B cell (primary cell): Measurements from ENCODE around the gene ZNF425. TPM values are rescaled to one million over a fixed set of nuclear protein-coding genes. Genes with fewer than 3 reads are reported as not detected.

Experiments used
- ATAC-seq: fragments of 200-7000 bp; cut with Tn5 transposase; one replicate; pipeline ENCODE4 v1.10.0; 2021; ENCODE audit warnings: low read depth, mild to moderate bottlenecking, moderate number of reproducible peaks, moderate library complexity
- CTCF ChIA-PET: fragments of 350-600 bp; sonication (Branson Sonifier 250); formaldehyde crosslinking; loops from one replicate; lab custom pipeline; 2021; ENCODE audit warnings: antibody characterized with exemption, inconsistent platforms; lab: Charles Lee
- POLR2A ChIA-PET: fragments of 350-600 bp; sonication (Branson Sonifier 250); formaldehyde crosslinking; loops from one replicate; lab custom pipeline; 2021; ENCODE audit warnings: antibody characterized with exemption; lab: Charles Lee
- DNase-seq: peaks from one replicate; pipeline ENCODE4 v3.0.0; 2013
- H2AFZ ChIP-seq: 2 replicates; pipeline ENCODE4 v1.6.1; 2012; ENCODE audit warnings: mild to moderate bottlenecking, low read depth, low read length; ENCODE audit not compliant: insufficient read depth, poor library complexity, severe bottlenecking
- H3K27ac ChIP-seq, 2 donors: 1 replicate in 1 of 2; 2 replicates in 1 of 2; pipeline ENCODE4 v1.5.1; 2012 to 2013; ENCODE audit warnings: low read length in 2 of 2, mild to moderate bottlenecking in 2 of 2, moderate library complexity in 1 of 2
- H3K27me3 ChIP-seq, 4 experiments: fragments of 200-600 bp in 1 of 4; sonication (generic) in 1 of 4; replicated peaks in 1 of 4; 1 replicate in 2 of 4; 2 replicates in 2 of 4; pipeline versions ENCODE4 v1.6.1 to v1.7.0; 2013 to 2016; ENCODE audit warnings: low read length in 3 of 4, mild to moderate bottlenecking in 2 of 4, mixed read lengths in 1 of 4, moderate library complexity in 1 of 4; ENCODE audit not compliant: insufficient read depth in 4 of 4, control insufficient read depth in 3 of 4; ENCODE audit errors: control extremely low read depth in 1 of 4
- H3K36me3 ChIP-seq, 2 experiments: replicated peaks in 1 of 2; 1 replicate in 1 of 2; 2 replicates in 1 of 2; pipeline versions ENCODE4 v1.6.1 to v1.7.1; 2013; ENCODE audit warnings: low read length in 1 of 2; ENCODE audit not compliant: insufficient read depth in 2 of 2, control insufficient read depth in 1 of 2; ENCODE audit errors: control extremely low read depth in 1 of 2, extremely low read depth in 1 of 2
- H3K4me1 ChIP-seq, 2 donors: fragments of 200-600 bp in 1 of 2; sonication (generic) in 1 of 2; 1 replicate in 1 of 2; 2 replicates in 1 of 2; pipeline versions ENCODE4 v1.5.1 to v1.6.1; 2013 to 2017; ENCODE audit warnings: low read length in 2 of 2; ENCODE audit not compliant: control insufficient read depth in 2 of 2, insufficient read depth in 2 of 2
- H3K4me2 ChIP-seq: replicated peaks from 2 replicates; pipeline ENCODE3; 2012; ENCODE audit warnings: mild to moderate bottlenecking, low read depth, low read length; ENCODE audit not compliant: poor library complexity, severe bottlenecking
- H3K4me3 ChIP-seq, 5 experiments: fragments of 200-600 bp in 1 of 5; sonication (generic) in 1 of 5; 1 replicate in 3 of 5; 2 replicates in 2 of 5; pipeline versions ENCODE4 v1.5.1 to v1.7.0; 2011 to 2016; ENCODE audit warnings: low read length in 4 of 5, mild to moderate bottlenecking in 4 of 5, low read depth in 2 of 5, control low read depth in 1 of 5, moderate library complexity in 1 of 5; ENCODE audit not compliant: insufficient read depth in 1 of 5; ENCODE audit errors: control extremely low read depth in 1 of 5, extremely low read depth in 1 of 5
- H3K79me2 ChIP-seq: fragments of 200-600 bp; sonication (generic); one replicate; pipeline ENCODE4 v1.6.0; 2016; ENCODE audit warnings: low read length; ENCODE audit not compliant: control insufficient read depth, insufficient read depth
- H3K9ac ChIP-seq: fragments of 200-600 bp; sonication (generic); 2 replicates; pipeline ENCODE4 v1.6.1; 2017; ENCODE audit warnings: mild to moderate bottlenecking, low read length, moderate library complexity
- H3K9me3 ChIP-seq, 3 donors: one replicate each; pipeline versions ENCODE4 v1.6.1 to v1.7.1; 2013; ENCODE audit warnings: low read length in 2 of 3; ENCODE audit not compliant: control insufficient read depth in 2 of 3, insufficient read depth in 1 of 3; ENCODE audit errors: control extremely low read depth in 1 of 3
- H4K20me1 ChIP-seq: 2 replicates; pipeline ENCODE4 v1.6.0; 2012; ENCODE audit warnings: mild to moderate bottlenecking, low read length; ENCODE audit not compliant: insufficient read depth, control insufficient read depth, poor library complexity, severe bottlenecking
- H3K27ac Mint-ChIP-seq: one replicate; pipeline ENCODE4 v1.8.0; 2021; ENCODE audit warnings: mixed read lengths
- H3K27me3 Mint-ChIP-seq: one replicate; pipeline ENCODE4 v1.8.0; 2021; ENCODE audit warnings: mixed read lengths
- H3K4me1 Mint-ChIP-seq: one replicate; pipeline ENCODE4 v1.8.0; 2021; ENCODE audit warnings: mixed read lengths
- H3K4me3 Mint-ChIP-seq: one replicate; pipeline ENCODE4 v1.8.0; 2021; ENCODE audit warnings: mixed read lengths
- H3K9me3 Mint-ChIP-seq: one replicate; pipeline ENCODE4 v1.8.0; 2022; ENCODE audit warnings: mixed read lengths; ENCODE audit not compliant: insufficient read depth
- EZH2 ChIP-seq: IDR thresholded peaks from 2 replicates; pipeline ENCODE4 v1.6.1; 2012; ENCODE audit warnings: borderline replicate concordance, low read depth, mild to moderate bottlenecking, moderate library complexity, low read length; ENCODE audit not compliant: insufficient read depth, poor library complexity, severe bottlenecking
- WGBS: methylation state at CpG from one replicate; pipeline ENCODE4 v1.1.5; 2013; ENCODE audit warnings: missing lambda C conversion rate; ENCODE audit not compliant: insufficient coverage; 5-methylcytosine and 5-hydroxymethylcytosine counted together
- intact Hi-C: fragments of 100-400 bp; cut with micrococcal nuclease; formaldehyde crosslinking; loops from one replicate; pipeline ENCODE4 v1.10.0; 2022
- polyA plus RNA-seq: library from polyadenylated mRNA; depleted of rRNA; stranded (reverse); fragments of >200 nt; gene quantifications from 2 replicates; pipeline ENCODE4 v1.2.3, GENCODE V29; 2012
- total RNA-seq, 2 donors: library from RNA; stranded (reverse); fragments of 120-200 nt in 1 of 2; gene quantifications; 1 replicate in 1 of 2; 2 replicates in 1 of 2; pipeline versions ENCODE4 v1.2.3 to v1.2.4, GENCODE V29; 2013 to 2022
- TF ChIP-seq, protein P1 (sequence below): fragments of 200-600 bp; IDR thresholded peaks from one replicate; pipeline ENCODE4 v1.8.0; 2022; ENCODE audit warnings: antibody characterized with exemption, mild to moderate bottlenecking

The ZNF425 gene
- total and polyA plus RNA-seq, 2 donors (not counting 1 experiment from before 2014, with no cell fraction given): 0.48 to 3.3 TPM

DNA sequence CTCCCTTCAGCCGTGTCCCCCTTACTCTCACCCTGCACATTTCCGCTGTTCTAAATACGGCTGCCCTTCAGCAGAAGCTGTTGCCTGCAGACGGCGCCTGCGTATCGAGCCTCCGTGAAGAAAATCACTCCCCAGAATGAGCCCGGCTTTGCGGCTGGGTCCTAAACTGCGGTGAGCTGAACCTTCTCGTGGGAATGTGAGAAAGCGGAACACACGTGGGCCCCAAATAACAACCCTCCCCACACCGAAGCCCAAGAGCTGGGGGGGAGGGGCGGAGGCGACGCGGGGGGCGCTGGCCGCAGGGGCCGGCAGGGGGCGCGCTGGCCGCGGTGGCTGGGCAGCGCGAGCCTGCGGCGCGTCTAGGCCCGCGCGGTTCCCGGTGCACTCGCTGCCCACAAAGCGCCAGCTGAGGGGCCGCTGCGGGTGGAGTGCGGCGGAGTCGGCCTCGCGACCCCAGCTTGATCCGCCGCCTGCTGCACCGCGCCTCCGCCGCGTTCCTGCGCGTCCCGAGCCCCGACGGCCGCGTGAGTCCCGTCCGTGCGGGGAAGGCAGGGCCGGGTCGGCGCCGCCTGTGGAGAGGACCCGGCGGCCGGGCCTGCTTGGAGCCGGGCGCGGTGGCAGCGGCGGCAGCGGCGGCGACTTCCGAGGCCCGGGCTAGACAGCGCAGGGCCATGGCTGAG is 21.1 kb upstream of the ZNF425 start, which contains the start of gene ZNF398:
Gene ZNF398, plus strand, starts transcription at position 382 of the 680 bp plus-strand sequence. Its CDS starts 290 bp downstream, at position 672.
- H3K79me2 ChIP-seq: peaks cover 58% of the 10 kb centered on the region
- H3K4me1 Mint-ChIP-seq: peaks cover 32% of the 10 kb centered on the region

More for the DNA sequence above, 21.1 kb upstream of the ZNF425 start, which contains the start of gene ZNF398:
- Mint-ChIP-seq H3K4me3 (peak within 1 kb of the TSS; percentile 93), H3K9me3 (no peaks in the 10 kb centered on the region), H3K27ac (peak within 1 kb of the TSS; percentile 96), H3K27me3 (no peaks in the 10 kb centered on the region)
- no peaks in the 10 kb centered on the region for H3K36me3 ChIP-seq
- H3K4me1 ChIP-seq: peaks cover 22 to 30% of the 10 kb centered on the region in 2 donors
- CTCF ChIA-PET: interaction anchor here (0.6 to 4.0 kb wide), 19 partner anchors 9 to 1260 kb away, joined by 3 to 70 read pairs (median 5); partner anchors contain the start of genes ZNF282, ZNF425, ZNF777 and ZNF783
- peaks cover 35% of the 10 kb centered on the region for H4K20me1 ChIP-seq
- under 1% methylated on average over 75 of the region's 79 CpGs for WGBS
- intact Hi-C loops: loop anchor here (1.0 to 10.0 kb wide), 14 partner anchors 21 to 568 kb away; partner anchors contain the start of genes PDIA4, ZNF212, ZNF282 and ZNF425
- H3K4me2 ChIP-seq: peak within 1 kb of the TSS; percentile 91
- peak within 1 kb of the TSS; percentile 48 to 87 (median 79) for H3K4me3 ChIP-seq
- H3K9me3 ChIP-seq: peaks cover 0 to 4% (median 0%) of the 10 kb centered on the region in 3 donors
- peak within 1 kb of the TSS; percentile 82 to 83 for H3K27ac ChIP-seq
- TF ChIP-seq EZH2: no peak
- TF ChIP-seq, protein P1, sequence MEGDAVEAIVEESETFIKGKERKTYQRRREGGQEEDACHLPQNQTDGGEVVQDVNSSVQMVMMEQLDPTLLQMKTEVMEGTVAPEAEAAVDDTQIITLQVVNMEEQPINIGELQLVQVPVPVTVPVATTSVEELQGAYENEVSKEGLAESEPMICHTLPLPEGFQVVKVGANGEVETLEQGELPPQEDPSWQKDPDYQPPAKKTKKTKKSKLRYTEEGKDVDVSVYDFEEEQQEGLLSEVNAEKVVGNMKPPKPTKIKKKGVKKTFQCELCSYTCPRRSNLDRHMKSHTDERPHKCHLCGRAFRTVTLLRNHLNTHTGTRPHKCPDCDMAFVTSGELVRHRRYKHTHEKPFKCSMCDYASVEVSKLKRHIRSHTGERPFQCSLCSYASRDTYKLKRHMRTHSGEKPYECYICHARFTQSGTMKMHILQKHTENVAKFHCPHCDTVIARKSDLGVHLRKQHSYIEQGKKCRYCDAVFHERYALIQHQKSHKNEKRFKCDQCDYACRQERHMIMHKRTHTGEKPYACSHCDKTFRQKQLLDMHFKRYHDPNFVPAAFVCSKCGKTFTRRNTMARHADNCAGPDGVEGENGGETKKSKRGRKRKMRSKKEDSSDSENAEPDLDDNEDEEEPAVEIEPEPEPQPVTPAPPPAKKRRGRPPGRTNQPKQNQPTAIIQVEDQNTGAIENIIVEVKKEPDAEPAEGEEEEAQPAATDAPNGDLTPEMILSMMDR: peak; percentile 85
- H2AFZ ChIP-seq: peak within 1 kb of the TSS; percentile 92
- H3K9ac ChIP-seq: peak within 1 kb of the TSS; percentile 78
- peak; percentile 95 for DNase-seq
- no peaks in the 10 kb centered on the region for H3K27me3 ChIP-seq
- ATAC-seq: peak; percentile 86
- POLR2A ChIA-PET: interaction anchor here (0.8 to 2.5 kb wide), 7 partner anchors 18 to 138 kb away, joined by 3 to 42 read pairs (median 3); partner anchors contain the start of genes ZNF282, ZNF425, ZNF783 and ZNF786
